Superior temporal gyrus (tissue), 1 donor: Measurements from ENCODE around the gene ARPC4.

Source experiments
- DNase-seq: peaks from one replicate; pipeline ENCODE4 v3.0.0-alpha.2; 2016; ENCODE audit errors: extremely low spot score

Gene ARPC4

GRCh38 chr3:9855594-9855993 is 62.7 kb downstream of the ARPC4 start:
- no peak for DNase-seq
